Measurements from ENCODE around the gene PHLDA1.

DNA sequence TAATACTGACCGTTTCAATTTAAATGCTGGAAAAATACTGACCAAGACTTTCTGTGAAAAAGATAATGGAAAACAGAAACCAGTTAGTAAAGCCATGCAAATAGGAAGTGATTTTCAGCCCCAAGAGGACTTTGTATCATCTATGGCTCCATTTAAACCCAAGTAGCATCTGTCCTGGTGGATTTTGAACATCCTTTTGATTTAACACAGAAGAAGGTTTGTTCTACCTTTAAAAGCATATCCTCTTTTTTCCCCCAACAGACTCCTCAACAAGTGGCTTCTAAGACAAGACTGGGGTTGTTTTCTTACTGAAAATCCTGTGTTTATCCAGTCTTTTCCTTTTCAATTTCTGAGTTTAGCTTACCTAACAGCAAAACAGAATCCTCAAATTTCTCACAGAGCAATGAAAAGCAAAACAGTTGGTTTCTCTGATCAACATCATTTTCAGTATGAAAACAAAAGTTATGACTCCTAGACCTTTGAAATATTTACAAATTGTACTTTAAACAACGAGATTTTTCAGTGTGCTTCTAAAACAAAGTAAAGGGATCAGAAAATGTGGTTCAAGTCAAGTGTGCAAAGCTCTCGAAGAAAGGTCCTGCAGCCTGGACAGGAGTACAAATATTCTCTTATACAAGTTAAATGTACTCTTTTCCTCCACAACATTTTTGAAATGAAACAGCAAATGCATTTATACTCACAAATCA lies 2.9 kb downstream of the PHLDA1 start:
- TF ChIP-seq, protein P1, sequence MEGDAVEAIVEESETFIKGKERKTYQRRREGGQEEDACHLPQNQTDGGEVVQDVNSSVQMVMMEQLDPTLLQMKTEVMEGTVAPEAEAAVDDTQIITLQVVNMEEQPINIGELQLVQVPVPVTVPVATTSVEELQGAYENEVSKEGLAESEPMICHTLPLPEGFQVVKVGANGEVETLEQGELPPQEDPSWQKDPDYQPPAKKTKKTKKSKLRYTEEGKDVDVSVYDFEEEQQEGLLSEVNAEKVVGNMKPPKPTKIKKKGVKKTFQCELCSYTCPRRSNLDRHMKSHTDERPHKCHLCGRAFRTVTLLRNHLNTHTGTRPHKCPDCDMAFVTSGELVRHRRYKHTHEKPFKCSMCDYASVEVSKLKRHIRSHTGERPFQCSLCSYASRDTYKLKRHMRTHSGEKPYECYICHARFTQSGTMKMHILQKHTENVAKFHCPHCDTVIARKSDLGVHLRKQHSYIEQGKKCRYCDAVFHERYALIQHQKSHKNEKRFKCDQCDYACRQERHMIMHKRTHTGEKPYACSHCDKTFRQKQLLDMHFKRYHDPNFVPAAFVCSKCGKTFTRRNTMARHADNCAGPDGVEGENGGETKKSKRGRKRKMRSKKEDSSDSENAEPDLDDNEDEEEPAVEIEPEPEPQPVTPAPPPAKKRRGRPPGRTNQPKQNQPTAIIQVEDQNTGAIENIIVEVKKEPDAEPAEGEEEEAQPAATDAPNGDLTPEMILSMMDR (IDR thresholded peaks at IDR 0.05): no peak
- no peak for TF ChIP-seq ZFX (IDR thresholded peaks at IDR 0.05; ENCODE audit: borderline replicate concordance)
